ENCODE results near the gene SNX7. TPM values are rescaled to one million over a fixed set of nuclear protein-coding genes. Genes with fewer than 3 reads are reported as not detected.

Gene SNX7
- total RNA-seq, 4 donors from 2014 or later, result 3.4 to 14.6 (median 13.0) TPM

- Histone ChIP-seq H3K27ac (no peak overlapping the region), H3K36me3 (peaks cover 7% of the 10 kb centered on the region), H3K4me3 (no peak overlapping the region), H3K27me3 (no peaks in the 10 kb centered on the region), H3K9me3 (no peaks in the 10 kb centered on the region), H3K4me1 (no peaks in the 10 kb centered on the region)
- no peak for DNase-seq (ENCODE audit: low spot score in 2 of 2)
- TF ChIP-seq CTCF (IDR thresholded peaks at IDR 0.05) (no peak), POLR2A (IDR thresholded peaks at IDR 0.05) (no peak), EP300 (IDR thresholded peaks at IDR 0.05) (no peak), POLR2AphosphoS5 (IDR thresholded peaks at IDR 0.05) (no peak)
- 97% methylated on average over 3 of the region's 3 CpGs for WGBS
These were observed 20.3 kb downstream of the SNX7 start for GRCh38 chr1:98681812-98682211.

- Histone ChIP-seq H3K9me3 (no peaks in the 10 kb centered on the region), H3K4me3 (no peak overlapping the region), H3K36me3 (peaks cover 21% of the 10 kb centered on the region), H3K27me3 (no peaks in the 10 kb centered on the region), H3K27ac (no peak overlapping the region), H3K4me1 (no peaks in the 10 kb centered on the region)
- TF ChIP-seq POLR2A (IDR thresholded peaks at IDR 0.05) (no peak), CTCF (IDR thresholded peaks at IDR 0.05) (no peak), POLR2AphosphoS5 (IDR thresholded peaks at IDR 0.05) (no peak), EP300 (IDR thresholded peaks at IDR 0.05) (no peak)
- 89% methylated on average over 2 of the region's 2 CpGs for WGBS
- DNase-seq (ENCODE audit: low spot score in 2 of 2), result no peak
These were observed 26.7 kb downstream of the SNX7 start for GRCh38 chr1:98688110-98688739.

- peaks cover 21% of the 10 kb centered on the region for H3K36me3 ChIP-seq
- H3K4me1 ChIP-seq, result no peaks in the 10 kb centered on the region
- H3K27me3 ChIP-seq, result no peaks in the 10 kb centered on the region
- H3K27ac ChIP-seq, result no peak overlapping the region
- TF ChIP-seq EP300 (IDR thresholded peaks at IDR 0.05) (no peak), POLR2AphosphoS5 (IDR thresholded peaks at IDR 0.05) (no peak), POLR2A (IDR thresholded peaks at IDR 0.05) (no peak), CTCF (IDR thresholded peaks at IDR 0.05) (no peak)
- DNase-seq (ENCODE audit: low spot score in 2 of 2), result no peak
- no peaks in the 10 kb centered on the region for H3K9me3 ChIP-seq
- no peak overlapping the region for H3K4me3 ChIP-seq
These were observed 29.1 kb downstream of the SNX7 start for GRCh38 chr1:98690576-98690975.

GRCh38 chr1:98692482-98692881 is 31.0 kb downstream of the SNX7 start:
- DNase-seq (ENCODE audit: low spot score in 2 of 2), result no peak
- no peak overlapping the region for H3K27ac ChIP-seq
- 94% methylated on average over 2 of the region's 2 CpGs for WGBS
- no peaks in the 10 kb centered on the region for H3K27me3 ChIP-seq
- no peak for TF ChIP-seq POLR2AphosphoS5 (IDR thresholded peaks at IDR 0.05)
- no peak for TF ChIP-seq CTCF (IDR thresholded peaks at IDR 0.05)
- TF ChIP-seq POLR2A (IDR thresholded peaks at IDR 0.05), result no peak
- no peak for TF ChIP-seq EP300 (IDR thresholded peaks at IDR 0.05)
- no peak overlapping the region for H3K4me3 ChIP-seq
- no peaks in the 10 kb centered on the region for H3K9me3 ChIP-seq
- H3K36me3 ChIP-seq, result peaks cover 14% of the 10 kb centered on the region
- H3K4me1 ChIP-seq, result no peaks in the 10 kb centered on the region

- WGBS, result 92% methylated on average over 2 of the region's 2 CpGs
- no peak overlapping the region for H3K27ac ChIP-seq
- TF ChIP-seq POLR2AphosphoS5 (IDR thresholded peaks at IDR 0.05), result no peak
- TF ChIP-seq POLR2A (IDR thresholded peaks at IDR 0.05), result no peak
- TF ChIP-seq CTCF (IDR thresholded peaks at IDR 0.05), result no peak
- no peak for TF ChIP-seq EP300 (IDR thresholded peaks at IDR 0.05)
- peaks cover 11% of the 10 kb centered on the region for H3K36me3 ChIP-seq
- no peak for DNase-seq (ENCODE audit: low spot score in 2 of 2)
- no peaks in the 10 kb centered on the region for H3K27me3 ChIP-seq
- no peak overlapping the region for H3K4me3 ChIP-seq
- H3K9me3 ChIP-seq, result no peaks in the 10 kb centered on the region
- H3K4me1 ChIP-seq, result no peaks in the 10 kb centered on the region
These were observed 31.9 kb downstream of the SNX7 start for GRCh38 chr1:98693385-98693784.
